Measurements from ENCODE around the gene HTT.

GRCh38 chr4:3122081-3122563, 47.6 kb downstream of the HTT start:
- TF ChIP-seq, protein P1, sequence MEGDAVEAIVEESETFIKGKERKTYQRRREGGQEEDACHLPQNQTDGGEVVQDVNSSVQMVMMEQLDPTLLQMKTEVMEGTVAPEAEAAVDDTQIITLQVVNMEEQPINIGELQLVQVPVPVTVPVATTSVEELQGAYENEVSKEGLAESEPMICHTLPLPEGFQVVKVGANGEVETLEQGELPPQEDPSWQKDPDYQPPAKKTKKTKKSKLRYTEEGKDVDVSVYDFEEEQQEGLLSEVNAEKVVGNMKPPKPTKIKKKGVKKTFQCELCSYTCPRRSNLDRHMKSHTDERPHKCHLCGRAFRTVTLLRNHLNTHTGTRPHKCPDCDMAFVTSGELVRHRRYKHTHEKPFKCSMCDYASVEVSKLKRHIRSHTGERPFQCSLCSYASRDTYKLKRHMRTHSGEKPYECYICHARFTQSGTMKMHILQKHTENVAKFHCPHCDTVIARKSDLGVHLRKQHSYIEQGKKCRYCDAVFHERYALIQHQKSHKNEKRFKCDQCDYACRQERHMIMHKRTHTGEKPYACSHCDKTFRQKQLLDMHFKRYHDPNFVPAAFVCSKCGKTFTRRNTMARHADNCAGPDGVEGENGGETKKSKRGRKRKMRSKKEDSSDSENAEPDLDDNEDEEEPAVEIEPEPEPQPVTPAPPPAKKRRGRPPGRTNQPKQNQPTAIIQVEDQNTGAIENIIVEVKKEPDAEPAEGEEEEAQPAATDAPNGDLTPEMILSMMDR (optimal IDR thresholded peaks at IDR 0.05 in 1 of 3, IDR thresholded peaks at IDR 0.05 in 1 of 3, conservative IDR thresholded peaks at IDR 0.05 in 1 of 3; ENCODE audit: extremely low read depth in 1 of 3, insufficient read depth in 2 of 3, low read length in 3 of 3), result no peak
- TF ChIP-seq EZH2 (IDR thresholded peaks at IDR 0.05; ENCODE audit: low read length), result no peak
